MM.1S (cell line): ENCODE data around the gene GRAMD1B.

Source experiments
- DNase-seq: peaks from one replicate; pipeline ENCODE4 v3.0.0-alpha.2; 2015
- H2AFZ ChIP-seq: fragments of 300-600 bp; sonication (generic); 2 replicates; pipeline ENCODE4 v1.6.0; 2016; ENCODE audit warnings: antibody characterized with exemption, low read length
- H3F3A ChIP-seq: fragments of 300-600 bp; sonication (generic); 2 replicates; pipeline ENCODE4 v1.6.1; 2016; ENCODE audit warnings: mild to moderate bottlenecking, antibody characterized with exemption, low read length, moderate library complexity, mixed read lengths; ENCODE audit not compliant: insufficient read depth
- H3K27ac ChIP-seq: fragments of 300-600 bp; sonication (generic); 2 replicates; pipeline ENCODE4 v1.5.1; 2016; ENCODE audit warnings: mild to moderate bottlenecking, low read length
- H3K27me3 ChIP-seq: fragments of 300-600 bp; sonication (generic); replicated peaks from 2 replicates; pipeline ENCODE4 v1.6.0; 2016; ENCODE audit warnings: low read length; ENCODE audit not compliant: insufficient read depth
- H3K36me3 ChIP-seq: fragments of 300-600 bp; sonication (generic); replicated peaks from 2 replicates; pipeline ENCODE4 v1.6.1; 2016; ENCODE audit warnings: mild to moderate bottlenecking, low read length, mixed read lengths; ENCODE audit not compliant: insufficient read depth
- H3K4me1 ChIP-seq: fragments of 300-600 bp; sonication (generic); 2 replicates; pipeline ENCODE4 v1.6.1; 2016; ENCODE audit warnings: low read length, mixed read lengths
- H3K4me2 ChIP-seq: fragments of 300-600 bp; sonication (generic); 2 replicates; pipeline ENCODE4 v1.6.0; 2016; ENCODE audit warnings: low read depth, low read length
- H3K4me3 ChIP-seq: fragments of 300-600 bp; sonication (generic); 2 replicates; pipeline ENCODE4 v1.5.1; 2016; ENCODE audit warnings: low read length, mixed read lengths
- H3K79me2 ChIP-seq: fragments of 300-600 bp; sonication (generic); 2 replicates; pipeline ENCODE4 v1.6.1; 2016; ENCODE audit warnings: mixed run types, low read length, mixed read lengths
- H3K9ac ChIP-seq: fragments of 300-600 bp; sonication (generic); 2 replicates; pipeline ENCODE4 v1.6.1; 2016; ENCODE audit warnings: low read length, mixed read lengths
- H3K9me2 ChIP-seq: fragments of 300-600 bp; sonication (generic); replicated peaks from 2 replicates; pipeline ENCODE4 v1.6.1; 2016; ENCODE audit warnings: mild to moderate bottlenecking, low read length, mixed read lengths; ENCODE audit not compliant: insufficient read depth
- H3K9me3 ChIP-seq: fragments of 300-600 bp; sonication (generic); replicated peaks from 2 replicates; pipeline ENCODE4 v1.6.1; 2016; ENCODE audit warnings: mild to moderate bottlenecking, low read length, mixed read lengths; ENCODE audit not compliant: insufficient read depth
- H4K20me1 ChIP-seq: fragments of 300-600 bp; sonication (generic); 2 replicates; pipeline ENCODE4 v1.6.1; 2016; ENCODE audit warnings: mild to moderate bottlenecking, low read length, moderate library complexity, mixed read lengths; ENCODE audit not compliant: insufficient read depth
- CTCF ChIP-seq: fragments of 300-600 bp; sonication (generic); IDR thresholded peaks from 2 replicates; pipeline ENCODE4 v1.5.1; 2016; ENCODE audit warnings: antibody characterized with exemption, low read length, mixed read lengths
- EZH2 ChIP-seq: fragments of 300-600 bp; sonication (generic); optimal IDR thresholded peaks from 2 replicates; pipeline ENCODE3; 2017; ENCODE audit warnings: low read depth, mild to moderate bottlenecking, antibody characterized with exemption, low read length, mixed read lengths
- EZH2phosphoT487 ChIP-seq: fragments of 300-600 bp; sonication (generic); IDR thresholded peaks from 2 replicates; pipeline ENCODE4 v1.6.1; 2018; ENCODE audit warnings: antibody characterized with exemption, low read length

The GRAMD1B gene

DNA sequence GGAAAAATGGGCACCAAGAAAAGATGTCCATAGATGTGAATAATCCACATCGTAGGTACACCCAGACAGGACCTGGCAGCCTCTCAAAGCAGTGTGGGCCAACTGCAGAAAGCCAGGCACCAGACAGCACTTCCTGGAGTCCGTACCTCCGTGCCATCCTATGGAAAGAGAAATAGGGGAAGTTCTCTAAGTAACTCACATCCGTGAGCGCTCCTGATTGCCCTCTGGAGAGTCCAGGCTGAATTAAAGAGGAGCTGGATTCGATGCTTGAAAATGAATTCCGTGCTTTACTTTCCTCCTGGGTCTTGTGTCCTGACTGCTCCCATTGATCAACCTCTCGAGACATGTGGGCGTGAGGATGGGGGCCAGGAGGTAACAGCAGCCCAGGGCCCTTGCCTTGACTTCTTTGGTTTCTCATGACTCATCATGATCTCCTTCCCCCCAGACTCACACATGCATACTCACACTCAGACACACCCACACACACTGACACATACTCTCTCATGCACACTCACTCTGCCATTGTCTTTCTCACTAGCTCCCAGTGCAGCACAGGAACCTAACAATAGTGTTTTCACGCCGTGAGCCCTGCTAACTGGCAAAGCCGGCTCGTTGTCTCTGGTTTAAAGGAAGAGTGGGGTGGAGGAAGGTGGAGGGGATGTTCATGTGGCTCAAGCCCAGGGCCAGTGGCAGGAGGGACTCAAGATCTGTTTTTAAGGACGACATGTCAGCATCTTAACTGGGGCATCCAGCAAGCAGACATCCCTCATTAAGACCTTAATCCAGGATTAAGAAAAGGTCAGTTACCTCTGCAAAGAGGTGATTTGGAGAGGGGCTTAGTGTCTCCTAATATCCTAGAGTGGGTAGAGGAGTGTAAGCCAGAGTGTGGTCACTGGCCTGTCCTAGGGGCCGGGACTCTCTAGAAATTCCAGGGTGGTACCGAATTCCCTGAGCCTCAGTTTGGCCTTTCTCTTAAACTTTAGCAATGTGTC is 120.2 kb downstream of the GRAMD1B start:
- Histone ChIP-seq H3K9me3 (no peaks in the 10 kb centered on the region), H3F3A (no peaks in the 10 kb centered on the region), H2AFZ (no peak overlapping the region), H4K20me1 (no peaks in the 10 kb centered on the region), H3K79me2 (no peaks in the 10 kb centered on the region), H3K27ac (no peak overlapping the region), H3K27me3 (no peaks in the 10 kb centered on the region), H3K4me3 (no peak overlapping the region), H3K9ac (no peak overlapping the region), H3K4me2 (no peak overlapping the region), H3K36me3 (no peaks in the 10 kb centered on the region), H3K9me2 (no peaks in the 10 kb centered on the region), H3K4me1 (peaks cover 7% of the 10 kb centered on the region; the same call in 1 of the 2 replicates)
- DNase-seq = no peak
- no peak for TF ChIP-seq CTCF
- TF ChIP-seq EZH2phosphoT487 = no peak
- no peak for TF ChIP-seq EZH2

- no peak overlapping the region for H3K4me3 ChIP-seq
- no peaks in the 10 kb centered on the region for H3K79me2 ChIP-seq
- H3K9ac ChIP-seq = no peak overlapping the region
- no peak for TF ChIP-seq EZH2
- TF ChIP-seq CTCF = no peak
- H3K27me3 ChIP-seq = no peaks in the 10 kb centered on the region
- H3K36me3 ChIP-seq = no peaks in the 10 kb centered on the region
- peaks cover 7% of the 10 kb centered on the region; the same call in 1 of the 2 replicates for H3K4me1 ChIP-seq
- H3K27ac ChIP-seq = no peak overlapping the region
- H3K4me2 ChIP-seq = no peak overlapping the region
- no peaks in the 10 kb centered on the region for H4K20me1 ChIP-seq
- DNase-seq = no peak
- no peak overlapping the region for H2AFZ ChIP-seq
- H3K9me2 ChIP-seq = no peaks in the 10 kb centered on the region
- no peaks in the 10 kb centered on the region for H3F3A ChIP-seq
- no peaks in the 10 kb centered on the region for H3K9me3 ChIP-seq
Measured at GRCh38 chr11:123551079-123551478, 121.0 kb downstream of the GRAMD1B start.

DNA sequence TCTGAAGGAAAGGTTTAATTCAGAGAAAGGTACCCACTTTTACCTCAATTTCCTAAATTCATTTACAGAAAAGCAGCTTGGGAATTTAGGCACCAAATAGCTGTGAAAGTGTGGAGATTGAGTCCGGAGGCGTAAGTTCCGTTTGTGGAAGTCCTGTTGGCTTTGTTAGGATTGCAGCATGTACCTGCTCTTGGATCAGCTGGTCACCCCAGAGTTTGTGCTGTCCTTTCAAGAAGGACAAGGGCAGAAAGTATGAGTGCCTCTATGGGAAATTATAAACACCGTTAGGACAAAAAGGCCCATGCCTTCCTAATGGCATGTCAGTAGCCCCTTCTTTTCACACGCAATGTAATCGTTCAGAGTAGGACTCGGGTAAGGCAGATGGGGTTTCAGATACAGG is 126.6 kb downstream of the GRAMD1B start:
- Histone ChIP-seq H3K27me3 (peaks cover 19% of the 10 kb centered on the region; the same call in 1 of the 2 replicates), H4K20me1 (no peaks in the 10 kb centered on the region), H3K36me3 (no peaks in the 10 kb centered on the region), H3K9me3 (no peaks in the 10 kb centered on the region), H2AFZ (no peak overlapping the region), H3K4me2 (no peak overlapping the region), H3K4me1 (no peaks in the 10 kb centered on the region), H3K9me2 (no peaks in the 10 kb centered on the region), H3K4me3 (no peak overlapping the region), H3K9ac (no peak overlapping the region), H3K27ac (no peak overlapping the region), H3F3A (no peaks in the 10 kb centered on the region), H3K79me2 (no peaks in the 10 kb centered on the region)
- TF ChIP-seq EZH2phosphoT487 (no peak), EZH2 (no peak), CTCF (no peak)
- no peak for DNase-seq
